ENCODE data around the gene SH3GL1. TPM values are rescaled to one million over a fixed set of nuclear protein-coding genes. Genes with fewer than 3 reads are reported as not detected.

Gene SH3GL1
- polyA plus RNA-seq, 1 of the 3 experiments (the other 2 are of a cell fraction), result 82.8 TPM

DNA sequence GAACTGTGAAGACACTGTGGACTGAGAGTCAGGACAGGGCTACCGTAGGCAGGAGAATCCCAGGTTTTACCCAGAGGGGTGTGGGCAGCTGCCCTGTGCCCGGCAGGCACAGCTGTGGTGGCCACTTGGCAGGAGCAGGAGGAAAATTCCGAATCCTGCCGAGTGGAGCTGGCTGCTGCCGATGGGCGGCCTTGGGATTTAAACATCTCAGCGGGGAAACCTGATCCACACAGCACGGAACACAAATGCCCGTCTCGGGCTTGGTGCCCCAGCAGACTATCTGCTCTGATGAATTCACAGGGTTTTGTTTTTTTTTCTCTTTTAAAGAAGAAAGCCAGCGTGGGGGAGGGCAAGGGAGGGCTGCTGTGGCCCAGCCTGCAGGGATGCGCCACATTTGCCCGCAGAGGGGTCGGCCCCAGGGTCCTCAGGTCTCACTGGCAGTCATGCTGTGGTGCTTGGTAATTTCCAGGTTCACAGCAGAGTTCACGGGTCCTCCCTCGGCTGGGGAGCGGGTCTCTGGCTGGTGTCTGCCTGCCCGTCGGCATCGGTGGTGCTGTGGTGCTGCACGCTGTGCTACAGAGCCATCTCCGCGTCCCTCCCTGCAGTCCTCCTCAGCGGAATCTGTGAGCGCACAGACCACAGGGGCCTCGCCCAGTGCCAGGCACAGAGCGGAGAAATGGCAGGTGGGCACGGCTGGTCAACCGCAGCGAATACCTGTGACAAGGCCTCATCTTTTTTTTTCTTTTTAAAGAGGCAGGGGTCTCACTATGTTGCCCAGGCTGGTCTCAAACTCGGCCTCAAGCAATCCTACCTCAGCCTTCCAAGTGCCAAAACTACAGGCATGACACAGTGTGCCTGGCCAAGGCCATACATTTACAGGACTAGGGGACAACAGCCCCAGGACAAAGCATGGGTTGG lies 28.8 kb downstream of the SH3GL1 start:
- Histone ChIP-seq H3K4me1 (ENCODE audit: control insufficient read depth in 1 of 2, insufficient read depth in 2 of 2, low read depth in 1 of 2, low read length in 1 of 2) (peaks cover 32 to 67% of the 10 kb centered on the region in 2 experiments), H3K4me3 (ENCODE audit: low read depth in 2 of 2, low read length in 1 of 2) (no peak overlapping the region), H3K27me3 (ENCODE audit: insufficient read depth) (no peaks in the 10 kb centered on the region), H3K27ac (ENCODE audit: low read depth in 2 of 2, low read length in 1 of 2) (peak overlapping the region in 1 of 2 experiments; percentile 92; a peak in 1 of 4 replicates), H2AFZ (ENCODE audit: low read depth) (no peak overlapping the region), H4K20me1 (ENCODE audit: insufficient read depth) (peaks cover 14% of the 10 kb centered on the region; the same call in 1 of the 2 replicates), H3K9me2 (no peaks in the 10 kb centered on the region), H3F3A (replicated peaks; ENCODE audit: insufficient read depth) (peaks cover 6% of the 10 kb centered on the region), H3K9me3 (no peaks in the 10 kb centered on the region), H3K79me2 (ENCODE audit: insufficient read depth) (peaks cover 93% of the 10 kb centered on the region), H3K36me3 (replicated peaks in 1 of 2; ENCODE audit: control insufficient read depth in 1 of 2, insufficient read depth in 2 of 2, low read length in 1 of 2) (no peaks in the 10 kb centered on the region), H3K4me2 (no peak overlapping the region), H3K9ac (no peak overlapping the region)
- no peak for DNase-seq
- ChIA-PET POLR2A (no interaction called here), CTCF (interaction anchor here (0.7 to 1.3 kb wide), 5 partner anchors 8 to 185 kb away, joined by 3 to 4 read pairs (median 3); partner anchors contain the start of genes MPND and SH3GL1)
- 95% methylated on average over 23 of the region's 31 CpGs for WGBS (ENCODE audit: low lambda C conversion rate)
- TF ChIP-seq, protein P1, sequence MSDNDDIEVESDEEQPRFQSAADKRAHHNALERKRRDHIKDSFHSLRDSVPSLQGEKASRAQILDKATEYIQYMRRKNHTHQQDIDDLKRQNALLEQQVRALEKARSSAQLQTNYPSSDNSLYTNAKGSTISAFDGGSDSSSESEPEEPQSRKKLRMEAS (IDR thresholded peaks at IDR 0.05; ENCODE audit: low read depth), result no peak
- TF ChIP-seq RAD21 (IDR thresholded peaks at IDR 0.05; ENCODE audit: low read length), result no peak
- TF ChIP-seq, protein P2, sequence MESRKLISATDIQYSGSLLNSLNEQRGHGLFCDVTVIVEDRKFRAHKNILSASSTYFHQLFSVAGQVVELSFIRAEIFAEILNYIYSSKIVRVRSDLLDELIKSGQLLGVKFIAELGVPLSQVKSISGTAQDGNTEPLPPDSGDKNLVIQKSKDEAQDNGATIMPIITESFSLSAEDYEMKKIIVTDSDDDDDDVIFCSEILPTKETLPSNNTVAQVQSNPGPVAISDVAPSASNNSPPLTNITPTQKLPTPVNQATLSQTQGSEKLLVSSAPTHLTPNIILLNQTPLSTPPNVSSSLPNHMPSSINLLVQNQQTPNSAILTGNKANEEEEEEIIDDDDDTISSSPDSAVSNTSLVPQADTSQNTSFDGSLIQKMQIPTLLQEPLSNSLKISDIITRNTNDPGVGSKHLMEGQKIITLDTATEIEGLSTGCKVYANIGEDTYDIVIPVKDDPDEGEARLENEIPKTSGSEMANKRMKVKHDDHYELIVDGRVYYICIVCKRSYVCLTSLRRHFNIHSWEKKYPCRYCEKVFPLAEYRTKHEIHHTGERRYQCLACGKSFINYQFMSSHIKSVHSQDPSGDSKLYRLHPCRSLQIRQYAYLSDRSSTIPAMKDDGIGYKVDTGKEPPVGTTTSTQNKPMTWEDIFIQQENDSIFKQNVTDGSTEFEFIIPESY (IDR thresholded peaks at IDR 0.05; ENCODE audit: borderline replicate concordance, low read depth), result no peak
- no peak for TF ChIP-seq FOXJ3 (CRISPR knock-in tag; IDR thresholded peaks at IDR 0.05)

DNA sequence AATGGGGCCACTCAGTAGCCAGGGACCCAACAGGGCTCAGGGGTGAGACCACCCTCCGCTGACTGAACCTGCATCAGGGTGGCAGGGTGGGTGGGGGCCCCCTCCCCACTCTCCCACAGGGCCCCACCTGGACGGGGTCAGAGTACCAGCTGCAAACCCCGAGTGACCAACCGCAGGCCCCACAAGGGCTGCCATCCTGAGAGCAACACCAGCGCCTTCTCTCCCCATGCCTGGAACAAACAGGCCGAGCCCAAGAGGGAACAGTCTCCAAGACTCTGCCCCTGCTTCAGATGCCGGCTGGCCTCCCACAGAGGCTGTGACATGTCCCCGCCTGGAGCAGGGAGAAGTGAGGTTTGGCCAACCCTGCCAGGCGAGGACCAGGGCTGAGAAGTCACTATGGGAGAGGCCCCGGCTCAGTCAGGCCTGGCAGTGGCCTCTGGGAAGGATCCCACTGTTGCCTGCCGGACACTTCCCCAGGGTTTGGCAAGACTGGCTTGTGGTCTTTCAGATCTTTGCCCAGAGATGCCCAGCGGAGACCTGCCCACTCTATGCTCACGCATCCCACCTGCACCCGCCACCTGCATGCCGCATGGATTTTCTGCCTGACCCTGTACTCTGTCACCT lies 29.8 kb downstream of the SH3GL1 start:
- ChIA-PET POLR2A (no interaction called here), CTCF (interaction anchor here (0.6 to 1.8 kb wide), 9 partner anchors 8 to 186 kb away, joined by 3 to 10 read pairs (median 3); partner anchors contain the start of gene SH3GL1)
- Histone ChIP-seq H3K9me3 (no peaks in the 10 kb centered on the region), H3K27ac (ENCODE audit: low read depth in 2 of 2, low read length in 1 of 2) (no peak overlapping the region), H3K9me2 (no peaks in the 10 kb centered on the region), H3F3A (replicated peaks; ENCODE audit: insufficient read depth) (peaks cover 6% of the 10 kb centered on the region), H3K4me2 (no peak overlapping the region), H3K4me3 (ENCODE audit: low read depth in 2 of 2, low read length in 1 of 2) (no peak overlapping the region), H3K4me1 (ENCODE audit: control insufficient read depth in 1 of 2, insufficient read depth in 2 of 2, low read depth in 1 of 2, low read length in 1 of 2) (peaks cover 22 to 57% of the 10 kb centered on the region in 2 experiments), H3K79me2 (ENCODE audit: insufficient read depth) (peaks cover 83% of the 10 kb centered on the region), H2AFZ (ENCODE audit: low read depth) (no peak overlapping the region), H4K20me1 (ENCODE audit: insufficient read depth) (peaks cover 11% of the 10 kb centered on the region; the same call in 1 of the 2 replicates), H3K36me3 (replicated peaks in 1 of 2; ENCODE audit: control insufficient read depth in 1 of 2, insufficient read depth in 2 of 2, low read length in 1 of 2) (peaks cover 0 to 9% of the 10 kb centered on the region in 2 experiments), H3K27me3 (ENCODE audit: insufficient read depth) (no peaks in the 10 kb centered on the region), H3K9ac (no peak overlapping the region)
- DNase-seq, result no peak
- 100% methylated on average over 3 of the region's 15 CpGs for WGBS (ENCODE audit: low lambda C conversion rate)
- TF ChIP-seq RAD21 (IDR thresholded peaks at IDR 0.05; ENCODE audit: low read length) (no peak), YY1 (IDR thresholded peaks at IDR 0.05; ENCODE audit: low read depth) (no peak), SIN3A (IDR thresholded peaks at IDR 0.05; ENCODE audit: borderline replicate concordance, low read depth, low read length) (no peak), TEAD4 (IDR thresholded peaks at IDR 0.05; ENCODE audit: borderline replicate concordance, insufficient read depth) (no peak), FOXM1 (IDR thresholded peaks at IDR 0.05; ENCODE audit: low read depth) (no peak), GATA2 (CRISPR knock-in tag; IDR thresholded peaks at IDR 0.05) (no peak), TAF1 (IDR thresholded peaks at IDR 0.05; ENCODE audit: borderline replicate concordance, low read depth, low read length) (no peak)
- TF ChIP-seq, protein P3, sequence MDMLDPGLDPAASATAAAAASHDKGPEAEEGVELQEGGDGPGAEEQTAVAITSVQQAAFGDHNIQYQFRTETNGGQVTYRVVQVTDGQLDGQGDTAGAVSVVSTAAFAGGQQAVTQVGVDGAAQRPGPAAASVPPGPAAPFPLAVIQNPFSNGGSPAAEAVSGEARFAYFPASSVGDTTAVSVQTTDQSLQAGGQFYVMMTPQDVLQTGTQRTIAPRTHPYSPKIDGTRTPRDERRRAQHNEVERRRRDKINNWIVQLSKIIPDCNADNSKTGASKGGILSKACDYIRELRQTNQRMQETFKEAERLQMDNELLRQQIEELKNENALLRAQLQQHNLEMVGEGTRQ (IDR thresholded peaks at IDR 0.05; ENCODE audit: borderline replicate concordance, low read depth, low read length), result no peak
- TF ChIP-seq, protein P4, sequence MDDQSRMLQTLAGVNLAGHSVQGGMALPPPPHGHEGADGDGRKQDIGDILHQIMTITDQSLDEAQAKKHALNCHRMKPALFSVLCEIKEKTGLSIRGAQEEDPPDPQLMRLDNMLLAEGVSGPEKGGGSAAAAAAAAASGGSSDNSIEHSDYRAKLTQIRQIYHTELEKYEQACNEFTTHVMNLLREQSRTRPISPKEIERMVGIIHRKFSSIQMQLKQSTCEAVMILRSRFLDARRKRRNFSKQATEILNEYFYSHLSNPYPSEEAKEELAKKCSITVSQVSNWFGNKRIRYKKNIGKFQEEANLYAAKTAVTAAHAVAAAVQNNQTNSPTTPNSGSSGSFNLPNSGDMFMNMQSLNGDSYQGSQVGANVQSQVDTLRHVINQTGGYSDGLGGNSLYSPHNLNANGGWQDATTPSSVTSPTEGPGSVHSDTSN (IDR thresholded peaks at IDR 0.05), result no peak
- TF ChIP-seq, protein P1 (IDR thresholded peaks at IDR 0.05; ENCODE audit: low read depth), result no peak
